IPS-15b (cell line): ENCODE results near the gene HDAC7.

Experiments used
- H3K27me3 ChIP-seq: one replicate; pipeline ENCODE4 v1.6.1; 2013; ENCODE audit warnings: low read length; ENCODE audit not compliant: control insufficient read depth, insufficient read depth
- H3K36me3 ChIP-seq: one replicate; pipeline ENCODE4 v1.6.1; 2013; ENCODE audit warnings: low read length; ENCODE audit not compliant: control insufficient read depth, insufficient read depth
- H3K4me1 ChIP-seq: one replicate; pipeline ENCODE4 v1.6.1; 2013; ENCODE audit warnings: mild to moderate bottlenecking, low read length; ENCODE audit not compliant: control insufficient read depth, insufficient read depth
- H3K4me3 ChIP-seq: one replicate; pipeline ENCODE4 v1.5.1; 2013; ENCODE audit warnings: low read depth, low read length
- H3K9ac ChIP-seq: one replicate; pipeline ENCODE4 v1.6.1; 2013; ENCODE audit warnings: low read depth, mild to moderate bottlenecking, low read length
- H3K9me3 ChIP-seq: one replicate; pipeline ENCODE4 v1.6.1; 2013; ENCODE audit warnings: mild to moderate bottlenecking, low read length; ENCODE audit not compliant: control insufficient read depth, insufficient read depth

HDAC7 gene

GRCh38 chr12:47824635-47825034 lies 4.9 kb upstream of the HDAC7 start:
- H3K4me3 ChIP-seq: no peak overlapping the region
- H3K9me3 ChIP-seq: no peaks in the 10 kb centered on the region
- H3K9ac ChIP-seq: no peak overlapping the region
- H3K4me1 ChIP-seq: peaks cover 19% of the 10 kb centered on the region
- H3K36me3 ChIP-seq: no peaks in the 10 kb centered on the region
- peaks cover 13% of the 10 kb centered on the region for H3K27me3 ChIP-seq

- peaks cover 17% of the 10 kb centered on the region for H3K4me1 ChIP-seq
- no peaks in the 10 kb centered on the region for H3K9me3 ChIP-seq
- no peaks in the 10 kb centered on the region for H3K36me3 ChIP-seq
- H3K4me3 ChIP-seq: no peak overlapping the region
- no peak overlapping the region for H3K9ac ChIP-seq
- peaks cover 13% of the 10 kb centered on the region for H3K27me3 ChIP-seq
Observed at GRCh38 chr12:47824198-47824597, 4.5 kb upstream of the HDAC7 start.

- peaks cover 13% of the 10 kb centered on the region for H3K27me3 ChIP-seq
- H3K4me1 ChIP-seq: peaks cover 15% of the 10 kb centered on the region
- no peak overlapping the region for H3K9ac ChIP-seq
- no peaks in the 10 kb centered on the region for H3K36me3 ChIP-seq
- no peak overlapping the region for H3K4me3 ChIP-seq
- H3K9me3 ChIP-seq: no peaks in the 10 kb centered on the region
Observed at GRCh38 chr12:47823422-47824086, 3.9 kb upstream of the HDAC7 start.

GRCh38 chr12:47822863-47823262 lies 3.2 kb upstream of the HDAC7 start:
- H3K9ac ChIP-seq: no peak overlapping the region
- H3K4me3 ChIP-seq: no peak overlapping the region
- H3K27me3 ChIP-seq: peaks cover 13% of the 10 kb centered on the region
- H3K36me3 ChIP-seq: no peaks in the 10 kb centered on the region
- H3K4me1 ChIP-seq: peaks cover 14% of the 10 kb centered on the region
- H3K9me3 ChIP-seq: no peaks in the 10 kb centered on the region

GRCh38 chr12:47822401-47822800 lies 2.7 kb upstream of the HDAC7 start:
- peaks cover 13% of the 10 kb centered on the region for H3K27me3 ChIP-seq
- no peak overlapping the region for H3K9ac ChIP-seq
- H3K4me3 ChIP-seq: no peak overlapping the region
- H3K4me1 ChIP-seq: peaks cover 16% of the 10 kb centered on the region
- H3K9me3 ChIP-seq: no peaks in the 10 kb centered on the region
- no peaks in the 10 kb centered on the region for H3K36me3 ChIP-seq

GRCh38 chr12:47821346-47821706 lies 1.6 kb upstream of the HDAC7 start:
- Histone ChIP-seq H3K9ac (peak overlapping the region; percentile 55), H3K36me3 (no peaks in the 10 kb centered on the region), H3K4me1 (peaks cover 21% of the 10 kb centered on the region), H3K27me3 (peaks cover 13% of the 10 kb centered on the region), H3K9me3 (no peaks in the 10 kb centered on the region), H3K4me3 (no peak overlapping the region)

- peak overlapping the region; percentile 55 for H3K9ac ChIP-seq
- no peaks in the 10 kb centered on the region for H3K36me3 ChIP-seq
- H3K27me3 ChIP-seq: peaks cover 13% of the 10 kb centered on the region
- no peaks in the 10 kb centered on the region for H3K9me3 ChIP-seq
- peaks cover 24% of the 10 kb centered on the region for H3K4me1 ChIP-seq
- peak overlapping the region; percentile 80 for H3K4me3 ChIP-seq
Observed at GRCh38 chr12:47820631-47821345, 1.1 kb upstream of the HDAC7 start.

- Histone ChIP-seq H3K27me3 (peaks cover 13% of the 10 kb centered on the region), H3K9me3 (no peaks in the 10 kb centered on the region), H3K4me1 (peaks cover 21% of the 10 kb centered on the region), H3K36me3 (no peaks in the 10 kb centered on the region), H3K4me3 (peak overlapping the region; percentile 80), H3K9ac (peak overlapping the region; percentile 47)
Observed at GRCh38 chr12:47819138-47819895, 386 bp downstream of the HDAC7 start.

GRCh38 chr12:47818467-47819137 lies 1.1 kb downstream of the HDAC7 start:
- Histone ChIP-seq H3K4me3 (peak overlapping the region; percentile 60), H3K27me3 (peaks cover 10% of the 10 kb centered on the region), H3K9ac (peak overlapping the region; percentile 14), H3K36me3 (no peaks in the 10 kb centered on the region), H3K9me3 (no peaks in the 10 kb centered on the region), H3K4me1 (peaks cover 26% of the 10 kb centered on the region)

GRCh38 chr12:47818007-47818376 lies 1.7 kb downstream of the HDAC7 start:
- Histone ChIP-seq H3K27me3 (peaks cover 8% of the 10 kb centered on the region), H3K4me3 (no peak overlapping the region), H3K4me1 (peaks cover 30% of the 10 kb centered on the region), H3K9me3 (no peaks in the 10 kb centered on the region), H3K36me3 (no peaks in the 10 kb centered on the region), H3K9ac (no peak overlapping the region)

GRCh38 chr12:47817272-47818006 lies 2.3 kb downstream of the HDAC7 start:
- Histone ChIP-seq H3K9ac (peak overlapping the region; percentile 60), H3K36me3 (no peaks in the 10 kb centered on the region), H3K4me1 (peaks cover 32% of the 10 kb centered on the region), H3K9me3 (no peaks in the 10 kb centered on the region), H3K27me3 (peaks cover 7% of the 10 kb centered on the region), H3K4me3 (no peak overlapping the region)
